D341Med (cell line): ENCODE data around the gene STARD3NL.
"Not testable (repeated sequence)": the region's sequence is repeated elsewhere in the genome, so short reads cannot be mapped to it uniquely, and the experiment has no call there.

ENCODE experiments used
- DNase-seq: peaks from one replicate; pipeline ENCODE4 v3.0.0; 2012; ENCODE audit warnings: low spot score

The STARD3NL gene, protein sequence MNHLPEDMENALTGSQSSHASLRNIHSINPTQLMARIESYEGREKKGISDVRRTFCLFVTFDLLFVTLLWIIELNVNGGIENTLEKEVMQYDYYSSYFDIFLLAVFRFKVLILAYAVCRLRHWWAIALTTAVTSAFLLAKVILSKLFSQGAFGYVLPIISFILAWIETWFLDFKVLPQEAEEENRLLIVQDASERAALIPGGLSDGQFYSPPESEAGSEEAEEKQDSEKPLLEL

DNA sequence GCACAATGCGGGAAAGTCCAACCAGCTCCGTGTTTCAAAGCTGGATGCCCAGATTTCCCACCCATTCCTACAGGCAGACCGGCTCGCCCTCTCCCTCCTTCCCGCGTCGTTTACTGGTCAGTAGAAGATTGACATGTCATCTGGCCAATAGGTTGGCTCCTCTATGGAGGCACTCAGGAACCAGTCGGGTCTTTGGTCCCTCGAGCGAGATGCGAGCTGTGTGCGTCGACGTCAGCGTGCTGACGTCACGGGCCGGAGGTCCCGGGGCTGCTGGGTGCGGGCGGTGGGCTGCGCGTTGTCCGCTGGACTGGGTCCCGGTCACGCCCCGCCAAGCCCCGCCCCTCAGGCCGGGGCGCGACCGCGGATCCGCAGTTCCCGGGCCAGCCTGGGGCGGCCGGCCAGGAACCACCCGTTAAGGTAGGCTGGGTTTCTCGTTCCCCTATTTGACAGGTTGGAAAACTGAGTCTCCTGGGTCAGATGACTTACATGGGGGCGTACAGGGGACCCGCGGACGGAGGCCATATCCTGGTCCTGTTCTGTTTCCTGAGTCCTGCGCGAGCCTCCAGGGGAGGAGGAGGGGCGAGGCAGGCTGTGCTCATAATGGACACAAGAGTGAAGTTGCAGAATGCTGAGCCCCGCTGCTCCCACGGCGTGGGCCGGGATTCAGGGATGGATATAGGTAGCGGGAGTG is at the start of gene STARD3NL:
Gene STARD3NL (plus strand): TSS at position 242 of the 691 bp plus-strand sequence. CDS start 29,260 bp downstream, outside the sequence.
- DNase-seq = peak; percentile 97

DNA sequence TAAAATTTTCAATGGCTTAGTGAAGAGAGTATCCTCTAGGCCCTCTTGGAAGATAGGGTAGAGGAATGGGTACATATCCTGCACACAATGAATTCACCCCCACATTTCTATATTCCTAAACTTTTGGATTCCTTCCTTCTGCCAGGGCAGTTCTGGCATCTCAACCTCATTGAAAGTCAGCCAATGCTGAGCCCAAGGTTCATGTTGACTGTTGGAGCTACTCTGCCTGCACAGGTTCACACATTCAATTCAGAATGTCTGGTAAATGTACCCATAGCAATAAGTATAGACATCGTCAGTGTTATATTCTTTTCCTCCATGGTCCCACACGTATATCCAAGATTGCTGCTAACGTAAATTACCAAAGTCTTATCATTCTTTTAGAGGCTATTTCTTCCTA is 48.9 kb upstream of the STARD3NL start:
- DNase-seq = no peak

GRCh38 chr7:38129579-38129978 is 48.5 kb upstream of the STARD3NL start:
- no peak for DNase-seq

- no peak for DNase-seq
These were observed 39.9 kb upstream of the STARD3NL start for GRCh38 chr7:38138171-38138570.

GRCh38 chr7:38141187-38141586 is 36.9 kb upstream of the STARD3NL start:
- DNase-seq = no peak

DNA sequence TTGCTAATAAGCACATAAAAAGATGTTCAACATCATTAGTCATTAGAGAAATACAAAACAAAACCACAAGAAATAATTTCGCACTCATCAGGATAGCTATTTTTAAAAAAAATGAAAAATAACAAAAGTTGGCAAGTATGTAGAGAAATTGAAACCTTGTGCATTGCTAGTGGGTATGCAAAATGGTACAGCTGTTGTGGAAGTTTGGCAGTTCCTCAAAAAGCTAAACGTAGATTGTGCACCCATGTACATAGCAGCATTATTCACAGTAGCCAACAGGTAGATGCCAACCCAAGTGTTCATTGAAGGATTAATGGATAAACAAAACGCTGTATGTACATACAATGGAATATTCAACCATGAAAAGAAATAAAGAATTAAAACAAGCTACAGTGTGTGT is 35.3 kb upstream of the STARD3NL start:
- no peak for DNase-seq

GRCh38 chr7:38147005-38147404 is 31.0 kb upstream of the STARD3NL start:
- DNase-seq = no peak

GRCh38 chr7:38151556-38151955 is 26.5 kb upstream of the STARD3NL start:
- DNase-seq = no peak

DNA sequence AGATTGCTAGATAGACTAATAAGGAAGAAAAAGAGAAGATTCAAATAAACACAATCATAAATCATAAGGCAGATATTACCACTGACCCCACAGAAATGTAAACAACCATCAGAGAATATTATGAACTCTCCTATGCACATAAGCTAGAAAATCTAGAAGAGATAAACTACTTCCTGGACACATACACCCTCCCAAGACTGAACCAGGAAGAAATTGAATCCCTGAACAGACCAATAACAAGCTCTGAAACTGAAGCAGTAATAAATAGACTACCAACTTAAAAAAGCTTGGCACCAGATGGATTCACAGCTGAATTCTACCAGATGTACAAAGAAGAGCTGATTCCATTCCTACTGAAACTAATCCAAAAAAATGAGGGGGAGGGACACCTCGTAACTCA is 24.5 kb upstream of the STARD3NL start:
- DNase-seq = no peak

GRCh38 chr7:38154278-38154677 is 23.8 kb upstream of the STARD3NL start:
- no peak for DNase-seq

DNA sequence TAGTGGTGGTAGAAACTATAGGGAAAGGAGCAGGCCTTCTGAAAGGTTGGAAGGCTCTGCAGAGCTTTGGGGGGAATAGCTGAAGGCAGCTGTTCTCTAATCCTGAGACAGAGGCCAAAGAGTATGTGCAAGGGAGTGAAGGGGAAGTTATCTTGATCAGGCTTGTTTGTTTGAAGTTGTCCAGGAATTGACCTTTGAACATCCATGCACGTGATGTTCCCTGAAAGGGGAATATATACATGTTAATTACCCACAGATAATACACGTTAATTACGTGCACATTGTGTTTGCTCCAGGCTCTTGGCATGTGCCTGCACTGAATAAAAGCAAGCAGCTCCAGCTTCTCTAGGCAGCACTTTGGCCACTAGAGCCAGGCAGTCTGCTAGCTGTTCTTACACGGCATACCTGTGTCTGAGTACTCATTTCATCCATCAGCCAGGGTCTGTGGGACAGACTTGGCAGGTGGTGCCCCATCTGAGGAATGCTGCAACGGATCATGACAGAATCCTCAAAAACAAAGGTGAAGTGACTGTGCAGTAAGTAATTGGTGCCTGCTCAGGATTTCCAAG is 18.0 kb upstream of the STARD3NL start:
- DNase-seq = no peak

DNA sequence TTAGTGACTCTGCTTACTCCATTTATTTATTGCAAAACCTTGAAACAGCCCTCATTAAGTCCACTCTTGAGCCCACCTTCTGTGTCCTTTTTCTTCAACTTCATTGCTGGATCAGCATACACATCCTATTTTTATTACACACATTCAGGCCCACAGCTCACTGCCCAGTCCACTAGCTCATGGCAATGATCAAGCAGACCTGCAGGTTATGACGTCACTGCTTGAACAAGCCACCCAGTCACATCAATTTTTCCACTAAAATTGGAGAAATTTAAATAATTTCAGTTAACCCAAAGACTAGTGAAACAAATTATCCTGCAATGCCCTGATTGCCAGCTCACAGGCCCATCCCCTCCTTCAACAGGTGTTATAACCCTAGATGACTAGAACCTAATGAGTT is 16.0 kb upstream of the STARD3NL start:
- DNase-seq = no peak

DNA sequence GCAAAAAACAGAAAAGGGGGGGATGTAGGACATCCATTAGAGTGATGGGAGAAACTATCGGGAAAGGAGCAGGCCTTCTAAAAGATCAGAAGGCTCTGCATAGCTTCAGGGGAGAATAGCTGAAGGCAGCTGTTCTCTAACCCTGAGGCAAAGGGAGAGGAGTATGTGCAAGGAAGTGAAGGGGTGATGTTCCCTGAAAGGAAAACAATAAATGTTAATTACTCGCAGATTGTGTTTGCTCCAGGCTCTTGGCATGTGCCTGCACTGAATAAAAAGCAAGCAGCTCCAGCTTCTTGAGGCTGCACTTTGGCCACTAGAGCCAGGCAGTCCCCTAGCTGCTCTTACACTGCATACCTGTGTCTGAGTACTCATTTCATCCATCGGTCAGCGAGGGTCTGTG is 14.4 kb upstream of the STARD3NL start:
- no peak for DNase-seq

DNA sequence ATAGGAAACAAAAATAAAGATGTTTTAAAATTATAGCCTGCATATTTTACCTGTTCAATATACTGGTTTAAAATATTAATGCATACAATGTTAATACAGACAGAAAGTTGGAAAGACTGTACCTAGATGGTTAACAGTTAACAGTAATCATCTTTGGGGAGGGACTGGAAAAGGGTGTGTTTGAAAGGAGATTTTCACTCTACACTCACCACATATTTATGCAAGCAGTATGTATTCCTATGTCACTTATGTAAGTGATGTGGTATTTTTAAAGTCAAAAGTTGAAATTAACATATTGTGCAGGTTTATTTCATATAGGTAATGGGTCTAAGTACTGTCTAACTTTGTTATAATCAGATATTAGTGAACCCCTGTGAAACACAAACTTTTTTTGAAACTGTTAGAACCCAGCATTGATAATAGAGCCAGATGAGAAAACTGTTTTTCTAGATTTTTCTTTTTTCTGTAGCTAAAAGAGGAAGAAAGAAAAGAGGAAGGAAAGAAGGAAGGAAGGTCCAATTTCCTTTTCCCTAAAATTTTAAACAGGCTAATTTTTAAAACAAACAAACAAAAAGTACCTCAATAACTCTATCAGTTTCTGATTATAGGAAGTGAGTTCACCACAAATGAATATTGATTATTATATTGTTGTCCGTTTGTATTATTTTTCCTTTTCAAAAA is 9.0 kb upstream of the STARD3NL start:
- DNase-seq = no peak

- no peak for DNase-seq
These were observed 8.2 kb upstream of the STARD3NL start for GRCh38 chr7:38169847-38170246.

DNA sequence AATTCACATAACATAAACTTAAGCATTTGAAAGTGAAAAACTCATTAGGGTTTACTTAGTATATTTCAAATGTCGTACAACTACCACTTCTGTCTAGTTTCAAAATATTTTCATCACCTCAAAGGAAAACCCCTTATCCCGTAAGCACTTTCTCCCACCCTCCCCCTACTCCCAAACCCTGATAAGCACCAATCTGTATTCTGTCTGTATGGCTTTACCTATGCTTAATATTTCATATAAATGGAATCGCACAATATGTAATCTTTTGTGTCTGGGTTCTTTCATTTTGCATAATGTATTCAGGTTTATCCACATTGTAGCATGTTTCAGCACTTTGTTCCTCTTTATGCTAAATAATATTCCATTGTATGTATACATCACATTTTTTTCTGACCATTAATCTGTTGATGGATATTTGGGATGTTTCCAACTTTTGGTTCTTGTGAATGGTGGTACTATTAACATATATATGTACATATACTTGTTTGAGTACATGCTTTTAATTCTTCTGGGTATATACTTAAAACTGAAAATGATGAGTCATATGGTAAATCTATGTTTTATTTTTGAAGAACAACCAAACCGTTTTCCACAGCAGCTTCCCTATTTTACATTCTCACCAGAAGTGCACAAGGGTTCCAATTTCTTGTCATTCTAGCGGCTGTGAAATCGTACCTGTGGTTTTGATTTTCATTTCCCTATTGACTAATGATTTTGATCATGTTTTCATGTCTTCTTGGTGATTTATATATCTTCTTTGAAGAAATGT is 6.2 kb upstream of the STARD3NL start:
- DNase-seq = no peak

GRCh38 chr7:38175547-38175946 is 2.5 kb upstream of the STARD3NL start:
- DNase-seq = not testable (repeated sequence)

DNA sequence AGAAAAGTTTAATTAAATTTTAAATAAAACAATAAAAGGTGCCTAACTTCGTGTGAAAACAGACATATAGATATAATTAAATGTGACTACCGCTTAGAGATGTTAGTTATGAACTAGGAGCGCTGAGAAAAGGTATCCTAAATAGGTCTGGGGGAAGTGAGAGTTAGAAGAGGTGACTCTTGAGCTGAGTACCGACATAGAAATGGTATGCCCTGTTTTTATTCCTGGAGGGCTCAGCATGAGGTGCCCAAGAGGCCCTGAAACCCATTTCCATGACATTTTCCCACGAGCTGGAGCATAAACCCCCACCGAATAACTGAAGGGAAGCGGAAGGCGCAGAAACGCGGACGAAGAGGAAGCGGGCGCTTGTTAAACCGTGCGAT is 433 bp upstream of the STARD3NL start:
- no peak for DNase-seq

GRCh38 chr7:38178695-38179344 is 775 bp downstream of the STARD3NL start:
- no peak for DNase-seq

GRCh38 chr7:38179776-38180226 is 1.8 kb downstream of the STARD3NL start:
- no peak for DNase-seq

- no peak for DNase-seq
These were observed 3.1 kb downstream of the STARD3NL start for GRCh38 chr7:38181111-38181510.

GRCh38 chr7:38182450-38182849 is 4.4 kb downstream of the STARD3NL start:
- DNase-seq = no peak
